Body of pancreas (tissue), 4 donors: ENCODE results near the gene MYO16. TPM values are rescaled to one million over a fixed set of nuclear protein-coding genes. Genes with fewer than 3 reads are reported as not detected.
"Not testable (repeated sequence)": the region's sequence is repeated elsewhere in the genome, so short reads cannot be mapped to it uniquely, and the experiment has no call there.

Source experiments
- ATAC-seq: fragments of 150-250 bp; one replicate; pipeline ENCODE4 v1.9.1; 2016
- DNase-seq, 4 donors: peaks; one replicate each; pipeline ENCODE4 v3.0.0-alpha.2; 2019
- H3K27ac ChIP-seq, 4 donors: fragments of 200-600 bp; sonication (generic); 1 replicate in 3 of 4; 2 replicates in 1 of 4; pipeline versions ENCODE4 v1.5.1 to v1.6.1; 2016 to 2019; ENCODE audit warnings: mild to moderate bottlenecking in 1 of 4, mixed read lengths in 1 of 4, moderate library complexity in 1 of 4
- H3K27me3 ChIP-seq, 2 donors: fragments of 200-600 bp; sonication (generic); one replicate each; pipeline ENCODE4 v1.6.0; 2016; ENCODE audit warnings: mild to moderate bottlenecking in 1 of 2
- H3K36me3 ChIP-seq, 2 donors: fragments of 200-600 bp; sonication (generic); replicated peaks in 1 of 2; 2 replicates each; pipeline ENCODE4 v1.5.1; 2016; ENCODE audit warnings: low read depth in 2 of 2; ENCODE audit not compliant: insufficient read depth in 1 of 2
- H3K4me1 ChIP-seq: fragments of 200-600 bp; sonication (generic); one replicate; pipeline ENCODE4 v1.6.0; 2016
- H3K4me3 ChIP-seq, 2 donors: fragments of 200-600 bp; sonication (generic); 1 replicate in 1 of 2; 2 replicates in 1 of 2; pipeline ENCODE4 v1.5.1; 2016 to 2019
- H3K9me3 ChIP-seq, 3 donors: fragments of 200-600 bp; sonication (generic); 1 replicate in 2 of 3; 2 replicates in 1 of 3; pipeline ENCODE4 v1.5.1; 2016
- POLR2A ChIP-seq, 3 donors: fragments of 450-650 bp; IDR thresholded peaks; one replicate each; pipeline ENCODE4 v1.6.1; 2016; ENCODE audit warnings: antibody characterized with exemption in 3 of 3, mild to moderate bottlenecking in 2 of 3
- WGBS, 2 donors: methylation state at CpG; one replicate each; pipeline ENCODE4 v1.1.5; 2017; 5-methylcytosine and 5-hydroxymethylcytosine counted together
- intact Hi-C: fragments of 100-400 bp; cut with DNase I; formaldehyde crosslinking; loops from one replicate; pipeline ENCODE4 v1.15.1; 2023
- total RNA-seq, 2 donors: library from RNA; depleted of rRNA; stranded (reverse); fragments of >200 nt; gene quantifications; one replicate each; pipeline ENCODE4 v1.1.0, GENCODE V29; 2016
- TF ChIP-seq, protein P1 (sequence below), 7 experiments: fragments of 450-650 bp in 4 of 7; fragments of 200-600 bp in 3 of 7; sonication (generic) in 3 of 7; IDR thresholded peaks; one replicate each; pipeline ENCODE4 v1.5.1; 2016 to 2019; ENCODE audit warnings: antibody characterized with exemption in 7 of 7

The MYO16 gene
- total RNA-seq, 2 donors from 2014 or later: under 0.01 to 0.78 TPM

DNA sequence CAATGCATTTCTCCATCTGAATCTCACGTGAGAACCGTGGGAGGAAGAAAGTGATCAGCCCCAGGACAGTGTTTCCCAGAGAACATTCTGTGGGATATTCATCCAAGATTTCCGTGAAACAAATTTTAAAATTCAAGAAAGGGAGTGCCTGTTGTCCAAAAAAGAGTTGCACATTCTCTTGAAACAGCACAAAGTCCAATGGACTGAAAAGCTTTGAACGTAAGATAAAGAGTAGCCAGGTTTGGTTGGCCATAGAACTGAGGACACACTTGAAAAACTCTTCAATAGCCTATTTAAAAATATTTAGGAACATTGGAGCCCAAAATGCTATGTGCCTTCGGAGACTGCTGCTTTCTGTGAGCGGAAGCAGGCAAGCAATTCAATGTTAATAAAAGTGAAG is 353.9 kb downstream of the MYO16 start:
- ATAC-seq (no peak), DNase-seq (no peak)
- H3K9me3 ChIP-seq: no peaks in the 10 kb centered on the region
- intact Hi-C loops: no loop called here
- no peaks in the 10 kb centered on the region for H3K27me3 ChIP-seq
- TF ChIP-seq POLR2A (IDR thresholded peaks at IDR 0.05): no peak
- TF ChIP-seq, protein P1, sequence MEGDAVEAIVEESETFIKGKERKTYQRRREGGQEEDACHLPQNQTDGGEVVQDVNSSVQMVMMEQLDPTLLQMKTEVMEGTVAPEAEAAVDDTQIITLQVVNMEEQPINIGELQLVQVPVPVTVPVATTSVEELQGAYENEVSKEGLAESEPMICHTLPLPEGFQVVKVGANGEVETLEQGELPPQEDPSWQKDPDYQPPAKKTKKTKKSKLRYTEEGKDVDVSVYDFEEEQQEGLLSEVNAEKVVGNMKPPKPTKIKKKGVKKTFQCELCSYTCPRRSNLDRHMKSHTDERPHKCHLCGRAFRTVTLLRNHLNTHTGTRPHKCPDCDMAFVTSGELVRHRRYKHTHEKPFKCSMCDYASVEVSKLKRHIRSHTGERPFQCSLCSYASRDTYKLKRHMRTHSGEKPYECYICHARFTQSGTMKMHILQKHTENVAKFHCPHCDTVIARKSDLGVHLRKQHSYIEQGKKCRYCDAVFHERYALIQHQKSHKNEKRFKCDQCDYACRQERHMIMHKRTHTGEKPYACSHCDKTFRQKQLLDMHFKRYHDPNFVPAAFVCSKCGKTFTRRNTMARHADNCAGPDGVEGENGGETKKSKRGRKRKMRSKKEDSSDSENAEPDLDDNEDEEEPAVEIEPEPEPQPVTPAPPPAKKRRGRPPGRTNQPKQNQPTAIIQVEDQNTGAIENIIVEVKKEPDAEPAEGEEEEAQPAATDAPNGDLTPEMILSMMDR (IDR thresholded peaks at IDR 0.05): no peak
- H3K4me3 ChIP-seq: no peak overlapping the region
- no peak overlapping the region for H3K27ac ChIP-seq
- no peaks in the 10 kb centered on the region for H3K4me1 ChIP-seq
- no peaks in the 10 kb centered on the region for H3K36me3 ChIP-seq
- 67 to 69% methylated on average over 6 of the region's 6 CpGs for WGBS, 2 donors

DNA sequence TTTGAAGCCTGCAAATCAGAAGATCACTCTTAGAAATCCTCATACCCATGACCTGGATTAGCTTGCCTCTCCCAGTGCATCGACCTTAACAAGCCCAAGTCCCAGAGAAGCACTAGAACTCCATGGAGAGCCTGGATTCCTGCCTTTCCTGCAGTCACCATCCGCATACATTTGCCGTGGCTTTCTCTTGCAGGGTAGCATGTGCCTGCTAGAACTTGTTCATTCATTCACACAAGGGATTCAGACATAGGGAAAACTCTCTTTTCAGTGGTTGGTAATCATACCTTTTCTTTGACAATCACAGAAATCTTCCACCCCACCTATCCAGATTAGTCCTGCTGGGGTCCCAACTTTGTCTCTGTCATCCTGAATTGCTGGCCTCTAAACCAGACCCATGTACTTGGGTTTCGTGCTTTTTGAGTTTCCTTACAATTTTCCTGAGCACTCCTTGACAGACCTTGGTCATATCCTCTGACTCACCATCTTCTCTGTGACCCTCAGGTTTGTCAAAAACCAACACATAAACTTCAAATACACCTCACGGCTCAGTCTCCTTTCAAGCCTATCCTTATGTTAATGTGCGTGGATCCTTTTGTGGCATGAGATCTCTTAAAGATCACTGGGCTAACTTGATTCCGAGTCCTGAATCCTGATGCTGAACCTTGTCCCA is 355.0 kb downstream of the MYO16 start:
- 72 to 75% methylated on average over 7 of the region's 7 CpGs for WGBS, 2 donors
- intact Hi-C loops: no loop called here
- no peak for DNase-seq
- Histone ChIP-seq H3K36me3 (no peaks in the 10 kb centered on the region), H3K27me3 (no peaks in the 10 kb centered on the region), H3K9me3 (no peaks in the 10 kb centered on the region), H3K4me1 (no peaks in the 10 kb centered on the region), H3K27ac (no peak overlapping the region), H3K4me3 (no peak overlapping the region)
- ATAC-seq: no peak
- TF ChIP-seq, protein P1 (IDR thresholded peaks at IDR 0.05): no peak
- no peak for TF ChIP-seq POLR2A (IDR thresholded peaks at IDR 0.05)

DNA sequence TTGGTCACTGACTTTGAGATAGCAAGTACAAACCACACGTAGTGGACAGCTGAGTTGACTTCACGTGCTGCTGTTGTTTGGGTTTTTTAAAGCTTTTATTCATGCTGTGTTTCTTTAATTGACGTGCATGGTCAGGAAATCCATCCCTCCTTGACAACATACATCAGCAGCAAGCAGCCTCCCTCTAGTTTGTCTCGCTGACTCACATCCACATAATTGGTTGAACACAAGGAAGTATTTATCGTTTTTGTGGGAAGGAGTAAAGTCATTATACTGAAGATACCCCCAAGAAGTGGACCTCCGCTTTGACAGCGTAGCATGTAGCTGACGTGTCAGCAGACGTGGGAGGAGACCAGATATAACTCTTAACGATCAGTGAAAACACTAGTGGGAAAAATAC is 355.8 kb downstream of the MYO16 start:
- no peak for ATAC-seq
- Histone ChIP-seq H3K4me1 (no peaks in the 10 kb centered on the region), H3K36me3 (no peaks in the 10 kb centered on the region), H3K27me3 (no peaks in the 10 kb centered on the region), H3K27ac (no peak overlapping the region), H3K4me3 (no peak overlapping the region), H3K9me3 (no peaks in the 10 kb centered on the region)
- WGBS, 2 donors: 70 to 76% methylated on average over 10 of the region's 10 CpGs
- TF ChIP-seq, protein P1 (IDR thresholded peaks at IDR 0.05): no peak
- no peak for TF ChIP-seq POLR2A (IDR thresholded peaks at IDR 0.05)
- intact Hi-C loops: no loop called here
- no peak for DNase-seq

DNA sequence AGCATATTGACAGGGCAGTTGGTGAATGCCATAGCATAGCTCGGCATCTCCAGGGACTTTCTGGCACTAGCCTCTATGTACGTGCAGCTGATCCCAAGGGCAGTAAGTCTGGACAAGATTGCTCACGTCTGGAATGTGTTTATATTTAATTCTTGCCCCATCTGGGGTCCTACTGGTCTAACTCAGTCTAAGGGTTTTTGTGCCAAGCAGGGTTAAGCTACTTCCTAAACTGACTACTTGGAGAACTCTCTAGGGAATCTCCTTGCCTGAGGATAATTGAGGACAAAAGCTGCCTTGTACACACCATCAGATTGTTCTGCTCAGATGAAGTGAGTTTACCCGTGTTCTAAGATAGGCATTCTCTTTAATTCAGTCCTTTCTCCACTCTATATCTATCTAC is 358.1 kb downstream of the MYO16 start:
- Histone ChIP-seq H3K4me1 (no peaks in the 10 kb centered on the region), H3K27ac (no peak overlapping the region), H3K27me3 (no peaks in the 10 kb centered on the region), H3K4me3 (no peak overlapping the region), H3K9me3 (no peaks in the 10 kb centered on the region), H3K36me3 (no peaks in the 10 kb centered on the region)
- no peak for DNase-seq
- no peak for TF ChIP-seq POLR2A (IDR thresholded peaks at IDR 0.05)
- TF ChIP-seq, protein P1 (IDR thresholded peaks at IDR 0.05): no peak
- WGBS, 2 donors: 40 to 44% methylated on average over 4 of the region's 4 CpGs
- intact Hi-C loops: no loop called here
- ATAC-seq: no peak

DNA sequence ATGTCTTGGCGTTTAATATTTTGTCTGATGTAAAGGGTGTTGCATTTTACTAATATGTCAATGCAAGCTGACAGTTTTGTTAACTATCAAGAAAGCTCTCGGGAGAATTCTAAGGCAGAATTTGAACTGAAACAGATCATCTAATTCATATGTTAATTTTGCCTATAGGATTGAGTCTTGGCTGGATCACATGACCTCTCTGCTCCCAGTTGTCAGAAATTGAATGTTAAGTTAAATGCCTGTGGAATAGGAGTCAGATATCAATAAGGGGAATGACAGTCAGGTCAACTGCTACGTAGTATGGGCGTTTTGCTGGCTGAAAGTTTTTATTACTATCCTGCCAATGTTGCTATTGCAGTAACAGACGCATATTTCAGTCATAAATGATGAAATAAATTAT is 358.5 kb downstream of the MYO16 start:
- Histone ChIP-seq H3K27me3 (no peaks in the 10 kb centered on the region), H3K9me3 (no peaks in the 10 kb centered on the region), H3K27ac (no peak overlapping the region), H3K4me1 (no peaks in the 10 kb centered on the region), H3K36me3 (no peaks in the 10 kb centered on the region), H3K4me3 (no peak overlapping the region)
- WGBS, 2 donors: 42 to 55% methylated on average over 5 of the region's 5 CpGs
- intact Hi-C loops: no loop called here
- ATAC-seq: no peak
- no peak for DNase-seq
- TF ChIP-seq POLR2A (IDR thresholded peaks at IDR 0.05): no peak
- TF ChIP-seq, protein P1 (IDR thresholded peaks at IDR 0.05): no peak

DNA sequence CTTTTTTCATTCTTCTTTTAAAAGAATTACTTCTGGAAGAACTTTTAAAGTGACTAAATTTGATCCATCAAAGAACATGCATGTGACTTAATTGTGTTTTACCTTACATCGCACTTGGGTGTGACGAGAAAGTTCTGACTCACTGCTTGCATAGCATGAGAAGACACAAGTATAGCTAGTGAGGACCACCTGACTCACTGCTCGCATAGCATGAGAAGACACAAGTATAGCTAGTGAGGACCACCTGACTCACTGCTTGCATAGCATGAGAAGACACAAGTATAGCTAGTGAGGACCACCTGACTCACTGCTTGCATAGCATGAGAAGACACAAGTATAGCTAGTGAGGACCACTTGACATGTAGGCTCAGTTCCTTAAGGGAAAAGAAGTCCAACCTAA is 362.0 kb downstream of the MYO16 start:
- ATAC-seq, H3K36me3 ChIP-seq, H3K4me3 ChIP-seq, H3K27ac ChIP-seq, DNase-seq, H3K9me3 ChIP-seq, intact Hi-C loops, H3K27me3 ChIP-seq, H3K4me1 ChIP-seq: not testable (repeated sequence)
- WGBS, 2 donors: 57 to 60% methylated on average over 3 of the region's 3 CpGs
